ENCODE measurements around the gene ARID1A. TPM values are rescaled to one million over a fixed set of nuclear protein-coding genes. Genes with fewer than 3 reads are reported as not detected.
"Not testable (repeated sequence)": the region's sequence is repeated elsewhere in the genome, so short reads cannot be mapped to it uniquely, and the experiment has no call there.

Gene ARID1A
- total RNA-seq, 1 donor from 2014 or later: 18.8 TPM

GRCh38 chr1:26697978-26698849 lies 2.4 kb downstream of the ARID1A start:
- H3K27ac ChIP-seq (ENCODE audit: low read depth, low read length): peak overlapping the region; percentile 96
- no peaks in the 10 kb centered on the region for H3K36me3 ChIP-seq (ENCODE audit: control insufficient read depth in 3 of 3, insufficient read depth in 3 of 3, low read length in 3 of 3)
- H3K9me3 ChIP-seq (ENCODE audit: control insufficient read depth in 3 of 3, low read length in 3 of 3): no peaks in the 10 kb centered on the region
- no peaks in the 10 kb centered on the region for H3K27me3 ChIP-seq (ENCODE audit: control insufficient read depth in 3 of 3, insufficient read depth in 3 of 3, low read length in 3 of 3)
- H3K9ac ChIP-seq (ENCODE audit: low read depth in 1 of 3, low read length in 3 of 3): peak overlapping the region; percentile 52 to 89 (median 79)
- peak overlapping the region; percentile 68 to 76 (median 70) for H3K4me3 ChIP-seq (ENCODE audit: low read length in 3 of 3)
- peaks cover 68 to 72% (median 71%) of the 10 kb centered on the region in 3 donors for H3K4me1 ChIP-seq (ENCODE audit: control insufficient read depth in 3 of 3, insufficient read depth in 3 of 3, low read length in 3 of 3)

- Histone ChIP-seq H3K9ac (ENCODE audit: low read depth in 1 of 3, low read length in 3 of 3) (peak overlapping the region in 1 of 3 donors; percentile 55), H3K4me1 (ENCODE audit: control insufficient read depth in 3 of 3, insufficient read depth in 3 of 3, low read length in 3 of 3) (peaks cover 67 to 71% (median 69%) of the 10 kb centered on the region in 3 donors), H3K4me3 (ENCODE audit: low read length in 3 of 3) (peak overlapping the region in 1 of 3 donors; percentile 40)
These were observed 4.9 kb downstream of the ARID1A start for GRCh38 chr1:26700711-26701110.

GRCh38 chr1:26701266-26701994 lies 5.6 kb downstream of the ARID1A start:
- Histone ChIP-seq H3K27me3 (ENCODE audit: control insufficient read depth in 3 of 3, insufficient read depth in 3 of 3, low read length in 3 of 3) (no peaks in the 10 kb centered on the region), H3K4me1 (ENCODE audit: control insufficient read depth in 3 of 3, insufficient read depth in 3 of 3, low read length in 3 of 3) (peaks cover 75 to 78% (median 77%) of the 10 kb centered on the region in 3 donors), H3K27ac (ENCODE audit: low read depth, low read length) (peak overlapping the region; percentile 56), H3K4me3 (ENCODE audit: low read length in 3 of 3) (peak overlapping the region in 1 of 3 donors; percentile 52), H3K9me3 (ENCODE audit: control insufficient read depth in 3 of 3, low read length in 3 of 3) (no peaks in the 10 kb centered on the region), H3K9ac (ENCODE audit: low read depth in 1 of 3, low read length in 3 of 3) (peak overlapping the region in 2 of 3 donors; percentile 25 to 54), H3K36me3 (ENCODE audit: control insufficient read depth in 3 of 3, insufficient read depth in 3 of 3, low read length in 3 of 3) (no peaks in the 10 kb centered on the region)

More at GRCh38 chr1:26700711-26701110, 4.9 kb downstream of the ARID1A start:
- Histone ChIP-seq H3K36me3 (ENCODE audit: control insufficient read depth in 3 of 3, insufficient read depth in 3 of 3, low read length in 3 of 3) (no peaks in the 10 kb centered on the region), H3K27ac (ENCODE audit: low read depth, low read length) (peak overlapping the region; percentile 56), H3K27me3 (ENCODE audit: control insufficient read depth in 3 of 3, insufficient read depth in 3 of 3, low read length in 3 of 3) (no peaks in the 10 kb centered on the region), H3K9me3 (ENCODE audit: control insufficient read depth in 3 of 3, low read length in 3 of 3) (no peaks in the 10 kb centered on the region)

GRCh38 chr1:26701995-26702679 lies 6.3 kb downstream of the ARID1A start:
- Histone ChIP-seq H3K9me3 (ENCODE audit: control insufficient read depth in 3 of 3, low read length in 3 of 3) (no peaks in the 10 kb centered on the region), H3K4me1 (ENCODE audit: control insufficient read depth in 3 of 3, insufficient read depth in 3 of 3, low read length in 3 of 3) (peaks cover 80 to 83% (median 81%) of the 10 kb centered on the region in 3 donors), H3K36me3 (ENCODE audit: control insufficient read depth in 3 of 3, insufficient read depth in 3 of 3, low read length in 3 of 3) (no peaks in the 10 kb centered on the region), H3K9ac (ENCODE audit: low read depth in 1 of 3, low read length in 3 of 3) (peak overlapping the region in 2 of 3 donors; percentile 25 to 54), H3K4me3 (ENCODE audit: low read length in 3 of 3) (peak overlapping the region in 1 of 3 donors; percentile 52), H3K27me3 (ENCODE audit: control insufficient read depth in 3 of 3, insufficient read depth in 3 of 3, low read length in 3 of 3) (no peaks in the 10 kb centered on the region), H3K27ac (ENCODE audit: low read depth, low read length) (peak overlapping the region; percentile 56)

GRCh38 chr1:26702680-26703038 lies 6.8 kb downstream of the ARID1A start:
- Histone ChIP-seq H3K4me1 (ENCODE audit: control insufficient read depth in 3 of 3, insufficient read depth in 3 of 3, low read length in 3 of 3) (peaks cover 84 to 86% (median 84%) of the 10 kb centered on the region in 3 donors), H3K4me3 (ENCODE audit: low read length in 3 of 3) (no peak overlapping the region), H3K9ac (ENCODE audit: low read depth in 1 of 3, low read length in 3 of 3) (peak overlapping the region in 1 of 3 donors; percentile 54), H3K36me3 (ENCODE audit: control insufficient read depth in 3 of 3, insufficient read depth in 3 of 3, low read length in 3 of 3) (no peaks in the 10 kb centered on the region), H3K9me3 (ENCODE audit: control insufficient read depth in 3 of 3, low read length in 3 of 3) (no peaks in the 10 kb centered on the region), H3K27me3 (ENCODE audit: control insufficient read depth in 3 of 3, insufficient read depth in 3 of 3, low read length in 3 of 3) (no peaks in the 10 kb centered on the region), H3K27ac (ENCODE audit: low read depth, low read length) (no peak overlapping the region)

- Histone ChIP-seq H3K36me3 (ENCODE audit: control insufficient read depth in 3 of 3, insufficient read depth in 3 of 3, low read length in 3 of 3) (no peaks in the 10 kb centered on the region), H3K27ac (ENCODE audit: low read depth, low read length) (no peak overlapping the region), H3K27me3 (ENCODE audit: control insufficient read depth in 3 of 3, insufficient read depth in 3 of 3, low read length in 3 of 3) (no peaks in the 10 kb centered on the region), H3K9ac (ENCODE audit: low read depth in 1 of 3, low read length in 3 of 3) (no peak overlapping the region), H3K9me3 (ENCODE audit: control insufficient read depth in 3 of 3, low read length in 3 of 3) (no peaks in the 10 kb centered on the region), H3K4me3 (ENCODE audit: low read length in 3 of 3) (no peak overlapping the region), H3K4me1 (ENCODE audit: control insufficient read depth in 3 of 3, insufficient read depth in 3 of 3, low read length in 3 of 3) (peaks cover 79 to 86% (median 80%) of the 10 kb centered on the region in 3 donors)
These were observed 7.7 kb downstream of the ARID1A start for GRCh38 chr1:26703478-26703877.

GRCh38 chr1:26704629-26705028 lies 8.8 kb downstream of the ARID1A start:
- Histone ChIP-seq H3K4me1 (ENCODE audit: control insufficient read depth in 3 of 3, insufficient read depth in 3 of 3, low read length in 3 of 3) (peaks cover 68 to 74% (median 73%) of the 10 kb centered on the region in 3 donors), H3K27me3 (ENCODE audit: control insufficient read depth in 3 of 3, insufficient read depth in 3 of 3, low read length in 3 of 3) (no peaks in the 10 kb centered on the region), H3K9me3 (ENCODE audit: control insufficient read depth in 3 of 3, low read length in 3 of 3) (no peaks in the 10 kb centered on the region), H3K4me3 (ENCODE audit: low read length in 3 of 3) (no peak overlapping the region), H3K9ac (ENCODE audit: low read depth in 1 of 3, low read length in 3 of 3) (no peak overlapping the region), H3K36me3 (ENCODE audit: control insufficient read depth in 3 of 3, insufficient read depth in 3 of 3, low read length in 3 of 3) (peaks cover 0 to 5% (median 3%) of the 10 kb centered on the region in 3 donors), H3K27ac (ENCODE audit: low read depth, low read length) (no peak overlapping the region)

GRCh38 chr1:26705227-26705626 lies 9.4 kb downstream of the ARID1A start:
- H3K27ac ChIP-seq (ENCODE audit: low read depth, low read length); H3K36me3 ChIP-seq (ENCODE audit: control insufficient read depth in 3 of 3, insufficient read depth in 3 of 3, low read length in 3 of 3); H3K9me3 ChIP-seq (ENCODE audit: control insufficient read depth in 3 of 3, low read length in 3 of 3); H3K27me3 ChIP-seq (ENCODE audit: control insufficient read depth in 3 of 3, insufficient read depth in 3 of 3, low read length in 3 of 3); H3K9ac ChIP-seq (ENCODE audit: low read depth in 1 of 3, low read length in 3 of 3); H3K4me3 ChIP-seq (ENCODE audit: low read length in 3 of 3): not testable (repeated sequence)
- peaks cover 63 to 68% (median 68%) of the 10 kb centered on the region in 3 donors for H3K4me1 ChIP-seq (ENCODE audit: control insufficient read depth in 3 of 3, insufficient read depth in 3 of 3, low read length in 3 of 3)

GRCh38 chr1:26705788-26706311 lies 10.0 kb downstream of the ARID1A start:
- peak overlapping the region; percentile 8 for H3K27ac ChIP-seq (ENCODE audit: low read depth, low read length)
- H3K4me3 ChIP-seq (ENCODE audit: low read length in 3 of 3): peak overlapping the region in 1 of 3 donors; percentile 36
- H3K27me3 ChIP-seq (ENCODE audit: control insufficient read depth in 3 of 3, insufficient read depth in 3 of 3, low read length in 3 of 3): no peaks in the 10 kb centered on the region
- peaks cover 0 to 5% (median 5%) of the 10 kb centered on the region in 3 donors for H3K36me3 ChIP-seq (ENCODE audit: control insufficient read depth in 3 of 3, insufficient read depth in 3 of 3, low read length in 3 of 3)
- H3K9me3 ChIP-seq (ENCODE audit: control insufficient read depth in 3 of 3, low read length in 3 of 3): no peaks in the 10 kb centered on the region
- peaks cover 56 to 67% (median 63%) of the 10 kb centered on the region in 3 donors for H3K4me1 ChIP-seq (ENCODE audit: control insufficient read depth in 3 of 3, insufficient read depth in 3 of 3, low read length in 3 of 3)
- peak overlapping the region in 1 of 3 donors; percentile 25 for H3K9ac ChIP-seq (ENCODE audit: low read depth in 1 of 3, low read length in 3 of 3)

All from skeletal muscle tissue (tissue), 4 donors.